Fibroblast of lung (primary cell): Measurements from ENCODE around the gene BNIP5.

Experiments used
- EZH2 ChIP-seq: IDR thresholded peaks from 2 replicates; pipeline ENCODE4 v1.5.1; 2012; ENCODE audit warnings: low read length, control low read depth, mild to moderate bottlenecking; ENCODE audit errors: missing control alignments
- TF ChIP-seq, protein P1 (sequence below), 2 donors: IDR thresholded peaks in 1 of 2; conservative IDR thresholded peaks in 1 of 2; 1 replicate in 1 of 2; 2 replicates in 1 of 2; pipeline ENCODE4 v1.5.1; 2011 to 2012; ENCODE audit warnings: low read length in 2 of 2, control low read depth in 1 of 2, inconsistent platforms in 1 of 2, low read depth in 1 of 2, mild to moderate bottlenecking in 1 of 2

- TF ChIP-seq EZH2, result no peak
- TF ChIP-seq, protein P1, sequence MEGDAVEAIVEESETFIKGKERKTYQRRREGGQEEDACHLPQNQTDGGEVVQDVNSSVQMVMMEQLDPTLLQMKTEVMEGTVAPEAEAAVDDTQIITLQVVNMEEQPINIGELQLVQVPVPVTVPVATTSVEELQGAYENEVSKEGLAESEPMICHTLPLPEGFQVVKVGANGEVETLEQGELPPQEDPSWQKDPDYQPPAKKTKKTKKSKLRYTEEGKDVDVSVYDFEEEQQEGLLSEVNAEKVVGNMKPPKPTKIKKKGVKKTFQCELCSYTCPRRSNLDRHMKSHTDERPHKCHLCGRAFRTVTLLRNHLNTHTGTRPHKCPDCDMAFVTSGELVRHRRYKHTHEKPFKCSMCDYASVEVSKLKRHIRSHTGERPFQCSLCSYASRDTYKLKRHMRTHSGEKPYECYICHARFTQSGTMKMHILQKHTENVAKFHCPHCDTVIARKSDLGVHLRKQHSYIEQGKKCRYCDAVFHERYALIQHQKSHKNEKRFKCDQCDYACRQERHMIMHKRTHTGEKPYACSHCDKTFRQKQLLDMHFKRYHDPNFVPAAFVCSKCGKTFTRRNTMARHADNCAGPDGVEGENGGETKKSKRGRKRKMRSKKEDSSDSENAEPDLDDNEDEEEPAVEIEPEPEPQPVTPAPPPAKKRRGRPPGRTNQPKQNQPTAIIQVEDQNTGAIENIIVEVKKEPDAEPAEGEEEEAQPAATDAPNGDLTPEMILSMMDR (conservative IDR thresholded peaks at IDR 0.05 in 1 of 2, IDR thresholded peaks at IDR 0.05 in 1 of 2; ENCODE audit: low read depth in 1 of 2, low read length in 2 of 2), result no peak
Measured at GRCh38 chr6:36329798-36330291, 6.8 kb downstream of the BNIP5 start.
